ENCODE results near the gene TUBB. TPM values are rescaled to one million over a fixed set of nuclear protein-coding genes. Genes with fewer than 3 reads are reported as not detected.

TUBB gene
- total RNA-seq, 1 experiment from 2014 or later = 2,101 TPM

DNA sequence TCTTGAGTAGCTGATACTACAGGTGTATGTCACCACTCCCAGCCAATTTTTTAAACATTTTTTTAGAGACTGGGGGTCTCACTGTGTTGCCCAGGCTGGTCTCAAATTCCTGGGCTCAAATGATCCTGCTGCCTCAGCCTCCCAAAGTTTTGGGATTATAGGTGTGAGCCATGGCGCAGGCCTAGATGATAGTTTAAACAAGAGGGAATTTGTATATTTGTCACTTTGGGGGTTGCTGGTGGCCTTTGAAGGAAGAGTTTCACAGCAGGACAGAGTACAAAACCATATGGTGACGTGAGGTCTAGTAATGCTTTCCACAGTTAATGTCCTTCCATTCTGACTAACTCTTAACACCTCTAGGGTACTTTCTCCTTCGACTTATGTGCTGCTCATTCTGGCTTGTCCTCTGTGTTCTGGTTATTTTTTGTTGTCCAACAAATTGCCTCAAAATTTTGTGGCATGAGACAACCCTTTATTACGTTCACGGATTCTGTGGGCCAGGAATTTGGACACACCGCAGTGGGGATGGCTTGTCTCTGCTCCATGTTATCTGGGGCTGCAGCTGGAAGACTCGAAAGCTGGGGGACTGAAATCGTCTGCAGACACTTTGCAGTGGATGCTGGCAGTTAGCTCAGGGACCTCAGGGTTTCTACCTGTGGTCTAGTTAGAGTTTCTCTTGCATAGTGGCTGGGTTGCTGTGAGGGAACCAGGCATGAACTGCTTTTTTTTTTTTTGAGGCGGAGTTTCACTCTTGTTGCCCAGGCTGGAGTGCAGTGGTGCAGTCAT, 47.2 kb downstream of the TUBB start:
- H3K27me3 ChIP-seq (ENCODE audit: control insufficient read depth, insufficient read depth, low read length) = no peaks in the 10 kb centered on the region
- no peak for DNase-seq
- no peaks in the 10 kb centered on the region for H3K36me3 ChIP-seq (replicated peaks; ENCODE audit: control insufficient read depth, insufficient read depth, low read length)
- no peak overlapping the region for H3K4me3 ChIP-seq (ENCODE audit: insufficient read depth, low read depth, low read length)

DNA sequence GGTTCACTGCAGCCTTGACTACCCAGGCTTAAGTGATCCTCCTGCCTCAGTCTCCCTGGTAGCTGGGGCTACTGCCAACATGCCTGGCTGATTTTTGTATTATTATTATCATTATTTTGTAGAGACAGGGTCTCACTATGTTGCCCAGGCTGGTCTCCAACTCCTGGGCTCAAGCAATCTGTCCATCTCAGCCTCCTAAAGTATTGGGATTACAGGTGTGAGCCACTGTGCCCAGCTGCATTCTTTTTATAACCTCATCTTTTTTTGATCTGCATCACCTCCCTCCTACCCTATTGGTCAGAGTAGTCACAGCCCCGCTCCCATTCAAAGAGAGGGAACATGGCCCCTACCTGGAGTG, 47.8 kb downstream of the TUBB start:
- no peaks in the 10 kb centered on the region for H3K27me3 ChIP-seq (ENCODE audit: control insufficient read depth, insufficient read depth, low read length)
- H3K36me3 ChIP-seq (replicated peaks; ENCODE audit: control insufficient read depth, insufficient read depth, low read length) = no peaks in the 10 kb centered on the region
- H3K4me3 ChIP-seq (ENCODE audit: insufficient read depth, low read depth, low read length) = no peak overlapping the region
- no peak for DNase-seq

DNA sequence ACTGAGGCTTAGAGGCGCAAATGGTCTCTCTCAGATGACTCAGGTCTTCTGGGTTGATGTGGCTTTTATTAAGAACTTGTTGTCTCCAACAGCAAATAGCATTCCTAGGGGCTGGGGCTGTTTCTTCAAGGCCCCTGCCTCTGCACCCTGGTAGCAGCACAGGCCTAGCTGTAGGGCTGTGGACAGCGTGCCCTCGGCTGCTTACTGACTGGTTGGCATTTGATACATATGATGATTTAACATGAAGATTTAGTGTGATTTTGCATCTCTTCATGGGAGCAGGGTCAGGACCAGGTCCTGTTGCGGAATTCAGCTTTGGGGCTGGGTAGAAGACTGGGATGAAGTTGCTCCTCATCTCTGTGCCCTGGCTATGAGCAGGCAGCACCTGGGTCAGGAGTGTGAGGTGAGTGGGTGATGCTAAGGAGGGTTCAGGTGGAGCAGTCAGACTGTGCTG, 48.5 kb downstream of the TUBB start:
- H3K27me3 ChIP-seq (ENCODE audit: control insufficient read depth, insufficient read depth, low read length) = no peaks in the 10 kb centered on the region
- no peaks in the 10 kb centered on the region for H3K36me3 ChIP-seq (replicated peaks; ENCODE audit: control insufficient read depth, insufficient read depth, low read length)
- no peak for DNase-seq
- no peak overlapping the region for H3K4me3 ChIP-seq (ENCODE audit: insufficient read depth, low read depth, low read length)

DNA sequence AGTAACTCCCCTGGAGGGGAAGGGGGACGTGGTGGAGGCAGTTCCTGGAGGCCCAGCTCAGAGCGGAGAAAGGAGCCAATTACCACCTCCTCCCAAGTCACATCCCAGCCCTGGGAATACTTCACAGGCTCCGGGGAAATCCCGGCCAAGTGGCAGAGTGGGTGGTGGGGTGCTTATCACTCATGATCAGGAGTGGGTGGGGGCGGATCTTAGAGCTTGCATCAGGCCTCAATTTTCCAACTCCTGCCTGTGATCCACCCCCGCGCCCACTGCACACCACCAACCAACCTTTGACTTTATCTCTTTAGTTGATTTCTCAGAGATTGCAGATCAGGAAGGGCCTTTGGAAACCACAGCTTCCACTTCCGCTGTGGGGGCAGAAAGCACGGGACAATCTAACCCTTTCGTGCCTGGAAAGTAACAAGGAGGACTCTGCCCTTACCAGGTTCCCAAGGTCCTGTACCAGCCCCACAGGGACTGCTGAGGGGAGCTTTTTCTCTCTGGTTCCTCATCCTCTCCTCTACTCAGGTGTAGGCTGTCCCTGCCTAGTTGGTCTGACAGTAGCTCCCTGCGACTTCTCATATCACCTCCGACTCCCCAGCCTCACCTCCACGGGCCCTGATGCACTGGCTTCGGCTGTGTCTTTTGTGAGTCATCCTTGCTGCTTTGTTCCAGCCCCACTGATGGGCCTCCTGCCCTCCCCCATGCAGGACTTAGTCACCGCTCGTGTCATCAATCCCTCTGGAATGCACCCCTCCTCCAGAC, 49.1 kb downstream of the TUBB start:
- peak; percentile 68 for DNase-seq
- H3K27me3 ChIP-seq (ENCODE audit: control insufficient read depth, insufficient read depth, low read length) = no peaks in the 10 kb centered on the region
- H3K36me3 ChIP-seq (replicated peaks; ENCODE audit: control insufficient read depth, insufficient read depth, low read length) = no peaks in the 10 kb centered on the region
- no peak overlapping the region for H3K4me3 ChIP-seq (ENCODE audit: insufficient read depth, low read depth, low read length)

DNA sequence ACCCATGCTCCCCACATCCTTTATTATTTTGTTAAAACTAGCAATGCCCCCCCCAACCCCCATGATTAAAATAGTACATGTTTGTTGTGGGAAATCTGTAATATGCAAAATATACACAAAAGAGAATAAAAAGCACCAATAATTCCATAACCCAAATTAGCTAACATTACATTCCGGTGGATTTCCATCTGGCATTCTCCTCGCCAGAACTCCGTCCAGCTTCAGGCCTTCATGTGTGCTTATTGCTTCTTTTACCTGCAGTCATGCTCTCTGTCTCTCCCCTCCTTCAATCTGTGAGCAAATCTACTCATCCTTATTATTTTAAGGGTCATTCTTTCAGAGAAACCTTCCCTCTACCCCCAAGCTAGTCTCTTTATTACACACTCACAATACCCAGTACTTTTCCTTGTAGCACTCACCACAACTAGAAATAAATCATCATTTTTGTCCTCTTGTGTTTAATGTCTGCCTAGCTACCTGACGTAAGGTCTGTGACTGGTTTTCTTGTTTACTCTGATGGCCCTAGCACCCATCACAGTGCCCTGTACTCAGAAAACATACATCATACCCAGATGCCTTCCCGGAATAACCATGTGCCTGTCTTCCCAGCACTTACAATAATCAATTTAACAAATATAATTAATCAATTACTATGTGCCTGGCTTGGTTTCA, 49.8 kb downstream of the TUBB start:
- Histone ChIP-seq H3K36me3 (replicated peaks; ENCODE audit: control insufficient read depth, insufficient read depth, low read length) (no peaks in the 10 kb centered on the region), H3K27me3 (ENCODE audit: control insufficient read depth, insufficient read depth, low read length) (no peaks in the 10 kb centered on the region), H3K4me3 (ENCODE audit: insufficient read depth, low read depth, low read length) (no peak overlapping the region)
- DNase-seq = no peak

DNA sequence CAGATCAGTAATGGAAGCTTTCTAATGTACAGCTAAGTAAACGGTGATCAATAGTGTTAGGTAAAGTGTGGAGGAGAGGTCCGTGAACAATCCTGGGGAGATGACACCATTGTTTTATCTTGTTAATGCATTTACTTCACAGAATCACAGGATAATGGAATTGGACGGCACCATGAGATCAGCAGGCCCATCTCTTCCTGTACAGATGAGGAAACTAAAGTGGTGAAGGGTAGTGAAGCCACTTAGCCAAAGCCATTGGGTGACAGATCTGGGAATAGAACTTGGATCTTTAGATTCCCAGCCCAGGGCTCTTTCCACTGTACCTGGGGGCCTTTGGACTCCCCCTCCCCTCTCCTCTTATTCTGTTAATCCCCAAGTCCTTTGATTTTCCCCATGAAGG, 50.4 kb downstream of the TUBB start:
- Histone ChIP-seq H3K4me3 (ENCODE audit: insufficient read depth, low read depth, low read length) (no peak overlapping the region), H3K27me3 (ENCODE audit: control insufficient read depth, insufficient read depth, low read length) (no peaks in the 10 kb centered on the region), H3K36me3 (replicated peaks; ENCODE audit: control insufficient read depth, insufficient read depth, low read length) (no peaks in the 10 kb centered on the region)
- no peak for DNase-seq

DNA sequence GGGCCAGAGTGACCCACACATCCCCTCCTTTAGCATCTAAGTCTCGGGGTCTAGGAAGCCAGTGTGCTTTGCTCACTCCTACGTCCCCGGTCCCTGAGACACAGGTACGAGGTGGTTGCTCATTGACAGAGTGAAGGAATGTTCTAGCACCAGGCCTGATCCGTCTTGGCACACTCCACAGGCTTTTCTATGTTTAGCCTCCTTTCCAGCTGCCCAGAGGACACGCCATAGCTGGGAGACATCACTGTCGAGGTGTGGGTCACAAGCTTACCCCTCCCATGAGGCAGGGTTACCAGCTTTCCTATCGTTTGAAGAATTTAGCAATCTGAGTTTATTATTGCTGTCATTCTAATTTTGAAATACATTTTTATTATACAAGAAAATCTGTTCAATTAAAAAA, 54.5 kb downstream of the TUBB start:
- Histone ChIP-seq H3K36me3 (replicated peaks; ENCODE audit: control insufficient read depth, insufficient read depth, low read length) (no peaks in the 10 kb centered on the region), H3K27me3 (ENCODE audit: control insufficient read depth, insufficient read depth, low read length) (no peaks in the 10 kb centered on the region), H3K4me3 (ENCODE audit: insufficient read depth, low read depth, low read length) (no peak overlapping the region)
- no peak for DNase-seq

Other genes starting within 250 kb of the TUBB start
- 45.8 and 61.9 TPM in 2 replicates for gene HLA-E, start 230.8 kb upstream of the TUBB start, total RNA-seq (2014; rRNA removed; shearing (Covaris generic))
- 59.0 and 78.4 TPM in 2 replicates for gene GNL1, start 163.9 kb upstream of the TUBB start, total RNA-seq (2014; rRNA removed; shearing (Covaris generic))
- gene PRR3, start 163.1 kb upstream of the TUBB start, total RNA-seq (2014; rRNA removed; shearing (Covaris generic)) = 14.3 and 14.7 TPM in 2 replicates
- 52.1 and 55.7 TPM in 2 replicates for gene ABCF1, start 148.9 kb upstream of the TUBB start, total RNA-seq (2014; rRNA removed; shearing (Covaris generic))
- gene PPP1R10, start 103.1 kb upstream of the TUBB start, total RNA-seq (2014; rRNA removed; shearing (Covaris generic)) = 47.3 and 62.3 TPM in 2 replicates
- 112 and 121 TPM in 2 replicates for gene MRPS18B, start 102.5 kb upstream of the TUBB start, total RNA-seq (2014; rRNA removed; shearing (Covaris generic))
- gene ATAT1, start 93.5 kb upstream of the TUBB start, total RNA-seq (2014; rRNA removed; shearing (Covaris generic)) = 11.7 and 13.1 TPM in 2 replicates
- gene C6orf136, start 73.2 kb upstream of the TUBB start, total RNA-seq (2014; rRNA removed; shearing (Covaris generic)) = 15.4 and 16.9 TPM in 2 replicates
- 39.2 and 45.3 TPM in 2 replicates for gene DHX16, start 47.3 kb upstream of the TUBB start, total RNA-seq (2014; rRNA removed; shearing (Covaris generic))
- gene PPP1R18, start 33.7 kb upstream of the TUBB start, total RNA-seq (2014; rRNA removed; shearing (Covaris generic)) = 48.2 and 55.7 TPM in 2 replicates
- gene NRM, start 29.4 kb upstream of the TUBB start, total RNA-seq (2014; rRNA removed; shearing (Covaris generic)) = 20.7 and 23.8 TPM in 2 replicates
- gene MDC1, start 3.1 kb upstream of the TUBB start, total RNA-seq (2014; rRNA removed; shearing (Covaris generic)) = 25.5 and 29.1 TPM in 2 replicates
- gene FLOT1, start 22.3 kb downstream of the TUBB start, total RNA-seq (2014; rRNA removed; shearing (Covaris generic)) = 140 and 152 TPM in 2 replicates
- 116 and 141 TPM in 2 replicates for gene IER3, start 24.2 kb downstream of the TUBB start, total RNA-seq (2014; rRNA removed; shearing (Covaris generic))
- 117 and 127 TPM in 2 replicates for gene DDR1, start 164.2 kb downstream of the TUBB start, total RNA-seq (2014; rRNA removed; shearing (Covaris generic))
- 30.5 and 30.9 TPM in 2 replicates for gene GTF2H4, start 187.9 kb downstream of the TUBB start, total RNA-seq (2014; rRNA removed; shearing (Covaris generic))
- gene VARS2, start 193.9 kb downstream of the TUBB start, total RNA-seq (2014; rRNA removed; shearing (Covaris generic)) = 54.4 and 60.5 TPM in 2 replicates
- not detected in 2 replicates for gene SFTA2, start 211.8 kb downstream of the TUBB start, total RNA-seq (2014; rRNA removed; shearing (Covaris generic))
- gene MUCL3, start 220.6 kb downstream of the TUBB start, total RNA-seq (2014; rRNA removed; shearing (Covaris generic)) = not detected in 2 replicates

Measured in H7 (cell line).